Frontal cortex (tissue), 4 donors: ENCODE results near the gene TPK1. TPM values are rescaled to one million over a fixed set of nuclear protein-coding genes. Genes with fewer than 3 reads are reported as not detected.
"Not testable (repeated sequence)": the region's sequence is repeated elsewhere in the genome, so short reads cannot be mapped to it uniquely, and the experiment has no call there.

ENCODE experiments used
- DNase-seq, 2 donors: peaks; one replicate each; pipeline ENCODE4 v3.0.0; 2012; ENCODE audit warnings: low spot score in 2 of 2
- FAIRE-seq: peaks from 2 replicates; lab custom pipeline; 2012; peaks lifted over from hg19 to GRCh38; lab: Jason Lieb, UNC
- total RNA-seq: library from RNA; depleted of rRNA; stranded (reverse); fragments of >200 nt; gene quantifications from one replicate; pipeline ENCODE4 v1.2.3, GENCODE V29; 2014
- donor health status: control.
- donor health status: control.
- donor health status: control.

The TPK1 gene
- total RNA-seq, 1 donor from 2014 or later, result 7.3 TPM

GRCh38 chr7:144826208-144826607 is 9.6 kb downstream of the TPK1 start:
- DNase-seq, result no peak
- FAIRE-seq, result no peak

- no peak for FAIRE-seq
- no peak for DNase-seq
These were observed 11.5 kb downstream of the TPK1 start for GRCh38 chr7:144824360-144824759.

GRCh38 chr7:144822223-144822622 is 13.6 kb downstream of the TPK1 start:
- FAIRE-seq (no peak), DNase-seq (no peak)

- no peak for FAIRE-seq
- no peak for DNase-seq
These were observed 14.8 kb downstream of the TPK1 start for GRCh38 chr7:144821067-144821466.

GRCh38 chr7:144820552-144820951 is 15.3 kb downstream of the TPK1 start:
- DNase-seq (no peak), FAIRE-seq (no peak)

GRCh38 chr7:144819566-144819965 is 16.3 kb downstream of the TPK1 start:
- FAIRE-seq (no peak), DNase-seq (no peak)

- FAIRE-seq, result no peak
- no peak for DNase-seq
These were observed 17.3 kb downstream of the TPK1 start for GRCh38 chr7:144818511-144818910.

- no peak for FAIRE-seq
- DNase-seq, result no peak
These were observed 18.9 kb downstream of the TPK1 start for GRCh38 chr7:144817001-144817400.

GRCh38 chr7:144814299-144814698 is 21.6 kb downstream of the TPK1 start:
- DNase-seq (no peak), FAIRE-seq (no peak)

GRCh38 chr7:144812379-144813283 is 23.2 kb downstream of the TPK1 start:
- FAIRE-seq (no peak), DNase-seq (no peak)

- DNase-seq (no peak), FAIRE-seq (no peak)
These were observed 30.1 kb downstream of the TPK1 start for GRCh38 chr7:144805627-144806239.

- not testable (repeated sequence) for FAIRE-seq, DNase-seq
These were observed 35.0 kb downstream of the TPK1 start for GRCh38 chr7:144800678-144801436.

- FAIRE-seq (no peak), DNase-seq (no peak)
These were observed 38.9 kb downstream of the TPK1 start for GRCh38 chr7:144796919-144797318.

GRCh38 chr7:144792050-144792449 is 43.8 kb downstream of the TPK1 start:
- DNase-seq (no peak), FAIRE-seq (no peak)

GRCh38 chr7:144791488-144791887 is 44.4 kb downstream of the TPK1 start:
- FAIRE-seq (no peak), DNase-seq (no peak)

- DNase-seq (no peak), FAIRE-seq (no peak)
These were observed 48.7 kb downstream of the TPK1 start for GRCh38 chr7:144787127-144787526.

GRCh38 chr7:144786522-144786921 is 49.3 kb downstream of the TPK1 start:
- no peak for FAIRE-seq
- DNase-seq, result no peak

GRCh38 chr7:144786079-144786478 is 49.8 kb downstream of the TPK1 start:
- DNase-seq (no peak), FAIRE-seq (no peak)

GRCh38 chr7:144785521-144785920 is 50.3 kb downstream of the TPK1 start:
- FAIRE-seq, result no peak
- DNase-seq, result no peak

- FAIRE-seq, result no peak
- no peak for DNase-seq
These were observed 50.9 kb downstream of the TPK1 start for GRCh38 chr7:144784943-144785342.

- DNase-seq (no peak), FAIRE-seq (no peak)
These were observed 51.4 kb downstream of the TPK1 start for GRCh38 chr7:144784441-144784840.
